Measurements from ENCODE around the gene ADAMTSL3.

Gene ADAMTSL3

GRCh38 chr15:83855956-83856355, 202.0 kb downstream of the ADAMTSL3 start:
- Histone ChIP-seq H3K4me3 (ENCODE audit: low read length in 2 of 2) (no peak overlapping the region), H3K27ac (ENCODE audit: low read depth in 2 of 2, low read length in 2 of 2) (no peak overlapping the region), H3K36me3 (ENCODE audit: control insufficient read depth in 2 of 2, insufficient read depth in 2 of 2, low read length in 2 of 2) (no peaks in the 10 kb centered on the region), H3K9ac (ENCODE audit: low read depth in 1 of 2, low read length in 2 of 2) (no peak overlapping the region), H3K4me1 (ENCODE audit: control insufficient read depth in 2 of 2, insufficient read depth in 2 of 2, low read length in 2 of 2) (no peaks in the 10 kb centered on the region), H3K9me3 (ENCODE audit: control insufficient read depth in 2 of 2, low read length in 2 of 2) (no peaks in the 10 kb centered on the region), H3K27me3 (ENCODE audit: control insufficient read depth in 2 of 2, insufficient read depth in 2 of 2, low read length in 2 of 2) (no peaks in the 10 kb centered on the region)

GRCh38 chr15:83858820-83859505, 205.0 kb downstream of the ADAMTSL3 start:
- Histone ChIP-seq H3K36me3 (ENCODE audit: control insufficient read depth in 2 of 2, insufficient read depth in 2 of 2, low read length in 2 of 2) (no peaks in the 10 kb centered on the region), H3K9ac (ENCODE audit: low read depth in 1 of 2, low read length in 2 of 2) (no peak overlapping the region), H3K4me1 (ENCODE audit: control insufficient read depth in 2 of 2, insufficient read depth in 2 of 2, low read length in 2 of 2) (no peaks in the 10 kb centered on the region), H3K27ac (ENCODE audit: low read depth in 2 of 2, low read length in 2 of 2) (no peak overlapping the region), H3K4me3 (ENCODE audit: low read length in 2 of 2) (no peak overlapping the region), H3K9me3 (ENCODE audit: control insufficient read depth in 2 of 2, low read length in 2 of 2) (no peaks in the 10 kb centered on the region), H3K27me3 (ENCODE audit: control insufficient read depth in 2 of 2, insufficient read depth in 2 of 2, low read length in 2 of 2) (no peaks in the 10 kb centered on the region)

GRCh38 chr15:83866692-83867091, 212.8 kb downstream of the ADAMTSL3 start:
- Histone ChIP-seq H3K27ac (ENCODE audit: low read depth in 2 of 2, low read length in 2 of 2) (no peak overlapping the region), H3K4me3 (ENCODE audit: low read length in 2 of 2) (no peak overlapping the region), H3K36me3 (ENCODE audit: control insufficient read depth in 2 of 2, insufficient read depth in 2 of 2, low read length in 2 of 2) (no peaks in the 10 kb centered on the region), H3K27me3 (ENCODE audit: control insufficient read depth in 2 of 2, insufficient read depth in 2 of 2, low read length in 2 of 2) (no peaks in the 10 kb centered on the region), H3K9me3 (ENCODE audit: control insufficient read depth in 2 of 2, low read length in 2 of 2) (no peaks in the 10 kb centered on the region), H3K9ac (ENCODE audit: low read depth in 1 of 2, low read length in 2 of 2) (no peak overlapping the region), H3K4me1 (ENCODE audit: control insufficient read depth in 2 of 2, insufficient read depth in 2 of 2, low read length in 2 of 2) (no peaks in the 10 kb centered on the region)

- no peaks in the 10 kb centered on the region for H3K36me3 ChIP-seq (ENCODE audit: control insufficient read depth in 2 of 2, insufficient read depth in 2 of 2, low read length in 2 of 2)
- H3K4me3 ChIP-seq (ENCODE audit: low read length in 2 of 2), result no peak overlapping the region
- H3K9me3 ChIP-seq (ENCODE audit: control insufficient read depth in 2 of 2, low read length in 2 of 2), result no peaks in the 10 kb centered on the region
- H3K27ac ChIP-seq (ENCODE audit: low read depth in 2 of 2, low read length in 2 of 2), result no peak overlapping the region
- H3K9ac ChIP-seq (ENCODE audit: low read depth in 1 of 2, low read length in 2 of 2), result no peak overlapping the region
- H3K27me3 ChIP-seq (ENCODE audit: control insufficient read depth in 2 of 2, insufficient read depth in 2 of 2, low read length in 2 of 2), result no peaks in the 10 kb centered on the region
- no peaks in the 10 kb centered on the region for H3K4me1 ChIP-seq (ENCODE audit: control insufficient read depth in 2 of 2, insufficient read depth in 2 of 2, low read length in 2 of 2)
Observed at GRCh38 chr15:83869341-83869740, 215.4 kb downstream of the ADAMTSL3 start.

- Histone ChIP-seq H3K9ac (ENCODE audit: low read depth in 1 of 2, low read length in 2 of 2) (no peak overlapping the region), H3K27ac (ENCODE audit: low read depth in 2 of 2, low read length in 2 of 2) (no peak overlapping the region), H3K9me3 (ENCODE audit: control insufficient read depth in 2 of 2, low read length in 2 of 2) (no peaks in the 10 kb centered on the region), H3K27me3 (ENCODE audit: control insufficient read depth in 2 of 2, insufficient read depth in 2 of 2, low read length in 2 of 2) (no peaks in the 10 kb centered on the region), H3K4me3 (ENCODE audit: low read length in 2 of 2) (no peak overlapping the region), H3K36me3 (ENCODE audit: control insufficient read depth in 2 of 2, insufficient read depth in 2 of 2, low read length in 2 of 2) (no peaks in the 10 kb centered on the region), H3K4me1 (ENCODE audit: control insufficient read depth in 2 of 2, insufficient read depth in 2 of 2, low read length in 2 of 2) (no peaks in the 10 kb centered on the region)
Observed at GRCh38 chr15:83871808-83872559, 218.1 kb downstream of the ADAMTSL3 start.

GRCh38 chr15:83873966-83874365, 220.0 kb downstream of the ADAMTSL3 start:
- no peak overlapping the region for H3K9ac ChIP-seq (ENCODE audit: low read depth in 1 of 2, low read length in 2 of 2)
- H3K27ac ChIP-seq (ENCODE audit: low read depth in 2 of 2, low read length in 2 of 2), result no peak overlapping the region
- no peak overlapping the region for H3K4me3 ChIP-seq (ENCODE audit: low read length in 2 of 2)
- H3K4me1 ChIP-seq (ENCODE audit: control insufficient read depth in 2 of 2, insufficient read depth in 2 of 2, low read length in 2 of 2), result no peaks in the 10 kb centered on the region
- no peaks in the 10 kb centered on the region for H3K36me3 ChIP-seq (ENCODE audit: control insufficient read depth in 2 of 2, insufficient read depth in 2 of 2, low read length in 2 of 2)
- H3K9me3 ChIP-seq (ENCODE audit: control insufficient read depth in 2 of 2, low read length in 2 of 2), result no peaks in the 10 kb centered on the region
- no peaks in the 10 kb centered on the region for H3K27me3 ChIP-seq (ENCODE audit: control insufficient read depth in 2 of 2, insufficient read depth in 2 of 2, low read length in 2 of 2)

- Histone ChIP-seq H3K27me3 (ENCODE audit: control insufficient read depth in 2 of 2, insufficient read depth in 2 of 2, low read length in 2 of 2) (no peaks in the 10 kb centered on the region), H3K4me1 (ENCODE audit: control insufficient read depth in 2 of 2, insufficient read depth in 2 of 2, low read length in 2 of 2) (no peaks in the 10 kb centered on the region), H3K27ac (ENCODE audit: low read depth in 2 of 2, low read length in 2 of 2) (no peak overlapping the region), H3K36me3 (ENCODE audit: control insufficient read depth in 2 of 2, insufficient read depth in 2 of 2, low read length in 2 of 2) (no peaks in the 10 kb centered on the region), H3K9ac (ENCODE audit: low read depth in 1 of 2, low read length in 2 of 2) (no peak overlapping the region), H3K9me3 (ENCODE audit: control insufficient read depth in 2 of 2, low read length in 2 of 2) (no peaks in the 10 kb centered on the region), H3K4me3 (ENCODE audit: low read length in 2 of 2) (no peak overlapping the region)
Observed at GRCh38 chr15:83880529-83880928, 226.6 kb downstream of the ADAMTSL3 start.

- no peak overlapping the region for H3K9ac ChIP-seq (ENCODE audit: low read depth in 1 of 2, low read length in 2 of 2)
- H3K9me3 ChIP-seq (ENCODE audit: control insufficient read depth in 2 of 2, low read length in 2 of 2), result no peaks in the 10 kb centered on the region
- no peaks in the 10 kb centered on the region for H3K27me3 ChIP-seq (ENCODE audit: control insufficient read depth in 2 of 2, insufficient read depth in 2 of 2, low read length in 2 of 2)
- no peak overlapping the region for H3K27ac ChIP-seq (ENCODE audit: low read depth in 2 of 2, low read length in 2 of 2)
- H3K4me1 ChIP-seq (ENCODE audit: control insufficient read depth in 2 of 2, insufficient read depth in 2 of 2, low read length in 2 of 2), result no peaks in the 10 kb centered on the region
- H3K4me3 ChIP-seq (ENCODE audit: low read length in 2 of 2), result no peak overlapping the region
- H3K36me3 ChIP-seq (ENCODE audit: control insufficient read depth in 2 of 2, insufficient read depth in 2 of 2, low read length in 2 of 2), result no peaks in the 10 kb centered on the region
Observed at GRCh38 chr15:83881156-83881555, 227.2 kb downstream of the ADAMTSL3 start.

- no peaks in the 10 kb centered on the region for H3K36me3 ChIP-seq (ENCODE audit: control insufficient read depth in 2 of 2, insufficient read depth in 2 of 2, low read length in 2 of 2)
- no peaks in the 10 kb centered on the region for H3K9me3 ChIP-seq (ENCODE audit: control insufficient read depth in 2 of 2, low read length in 2 of 2)
- H3K4me3 ChIP-seq (ENCODE audit: low read length in 2 of 2), result no peak overlapping the region
- no peak overlapping the region for H3K9ac ChIP-seq (ENCODE audit: low read depth in 1 of 2, low read length in 2 of 2)
- H3K27me3 ChIP-seq (ENCODE audit: control insufficient read depth in 2 of 2, insufficient read depth in 2 of 2, low read length in 2 of 2), result no peaks in the 10 kb centered on the region
- H3K27ac ChIP-seq (ENCODE audit: low read depth in 2 of 2, low read length in 2 of 2), result no peak overlapping the region
- H3K4me1 ChIP-seq (ENCODE audit: control insufficient read depth in 2 of 2, insufficient read depth in 2 of 2, low read length in 2 of 2), result no peaks in the 10 kb centered on the region
Observed at GRCh38 chr15:83886321-83886720, 232.4 kb downstream of the ADAMTSL3 start.

- Histone ChIP-seq H3K4me3 (ENCODE audit: low read length in 2 of 2) (no peak overlapping the region), H3K9me3 (ENCODE audit: control insufficient read depth in 2 of 2, low read length in 2 of 2) (no peaks in the 10 kb centered on the region), H3K4me1 (ENCODE audit: control insufficient read depth in 2 of 2, insufficient read depth in 2 of 2, low read length in 2 of 2) (no peaks in the 10 kb centered on the region), H3K27ac (ENCODE audit: low read depth in 2 of 2, low read length in 2 of 2) (no peak overlapping the region), H3K36me3 (ENCODE audit: control insufficient read depth in 2 of 2, insufficient read depth in 2 of 2, low read length in 2 of 2) (no peaks in the 10 kb centered on the region), H3K27me3 (ENCODE audit: control insufficient read depth in 2 of 2, insufficient read depth in 2 of 2, low read length in 2 of 2) (no peaks in the 10 kb centered on the region), H3K9ac (ENCODE audit: low read depth in 1 of 2, low read length in 2 of 2) (no peak overlapping the region)
Observed at GRCh38 chr15:83887404-83887803, 233.5 kb downstream of the ADAMTSL3 start.

All from mucosa of rectum (tissue), 2 donors.